ENCODE data around the gene CENPC. TPM values are rescaled to one million over a fixed set of nuclear protein-coding genes. Genes with fewer than 3 reads are reported as not detected.

CENPC gene
- total and polyA plus RNA-seq, 2 of the 4 experiments (the other 2 are of a cell fraction): 4.2 to 6.6 TPM

- in situ Hi-C loops (cut with MboI; ENCODE audit: low sequenced_read_pairs): no loop called here
- Histone ChIP-seq H3K4me3 (ENCODE audit: insufficient read depth, low read depth, low read length) (no peak overlapping the region), H3K27me3 (ENCODE audit: control insufficient read depth, insufficient read depth, low read length) (peaks cover 2% of the 10 kb centered on the region; the same call in 1 of the 2 replicates), H4K20me1 (ENCODE audit: insufficient read depth, low read length) (no peaks in the 10 kb centered on the region), H4K5ac (ENCODE audit: low read depth, low read length) (no peak overlapping the region), H3K4me1 (ENCODE audit: control insufficient read depth, insufficient read depth, low read length) (no peaks in the 10 kb centered on the region), H3K4ac (ENCODE audit: low read depth, low read length) (no peak overlapping the region), H3K36me3 (ENCODE audit: control insufficient read depth, insufficient read depth, low read length) (no peaks in the 10 kb centered on the region), H3K79me1 (ENCODE audit: low read depth in 1 of 2, low read length in 2 of 2) (no peaks in the 10 kb centered on the region), H4K91ac (ENCODE audit: insufficient read depth, low read depth, low read length) (no peak overlapping the region), H3K56ac (ENCODE audit: extremely low read depth, insufficient read depth, low read length) (no peak overlapping the region), H3K27ac (ENCODE audit: insufficient read depth, low read length) (no peak overlapping the region), H4K8ac (ENCODE audit: low read depth in 2 of 2, low read length in 2 of 2) (no peak overlapping the region), H2AFZ (replicated peaks; ENCODE audit: low read length, poor library complexity) (no peak overlapping the region), H2BK15ac (ENCODE audit: low read depth, low read length) (no peak overlapping the region), H2BK20ac (ENCODE audit: low read depth, low read length) (no peak overlapping the region), H3K9ac (ENCODE audit: low read depth, low read length) (no peak overlapping the region), H2AK5ac (ENCODE audit: low read depth, low read length) (no peak overlapping the region), H3K9me1 (ENCODE audit: insufficient read depth, low read length) (no peaks in the 10 kb centered on the region), H2BK120ac (ENCODE audit: low read depth, low read length) (no peak overlapping the region), H3K9me3 (ENCODE audit: control insufficient read depth, insufficient read depth, low read length) (no peaks in the 10 kb centered on the region), H2AK9ac (replicated peaks; ENCODE audit: low read depth, low read length, poor library complexity) (no peak overlapping the region), H3K14ac (replicated peaks; ENCODE audit: low read depth, low read length) (no peak overlapping the region), H3K23ac (ENCODE audit: low read depth, low read length) (no peak overlapping the region), H3K4me2 (ENCODE audit: low read depth, low read length) (no peak overlapping the region), H3K18ac (ENCODE audit: low read depth, low read length) (no peak overlapping the region), H2BK5ac (ENCODE audit: low read depth, low read length, poor library complexity, severe bottlenecking) (no peak overlapping the region)
- dilution Hi-C loops (cut with HindIII; ENCODE audit: low sequenced_read_pairs, unreplicated experiment): no loop called here
- CTCF ChIA-PET: no interaction called here
- WGBS, 2 experiments (ENCODE audit: extremely low coverage in 2 of 2, insufficient read length in 1 of 2): no CpG with 5 or more reads among the region's 2 CpGs
- TF ChIP-seq MAZ (IDR thresholded peaks at IDR 0.05; ENCODE audit: borderline replicate concordance, low read depth, low read length) (no peak), USF2 (IDR thresholded peaks at IDR 0.05; ENCODE audit: low read depth, low read length) (no peak), FOS (IDR thresholded peaks at IDR 0.05; ENCODE audit: low read depth, low read length) (no peak), BHLHE40 (IDR thresholded peaks at IDR 0.05; ENCODE audit: low read depth, low read length) (no peak), RCOR1 (IDR thresholded peaks at IDR 0.05; ENCODE audit: insufficient replicate concordance, low read length) (no peak), ELK1 (IDR thresholded peaks at IDR 0.05; ENCODE audit: borderline replicate concordance, low read depth, low read length) (no peak), CHD1 (IDR thresholded peaks at IDR 0.05; ENCODE audit: low read depth, low read length) (no peak), POLR2A (IDR thresholded peaks at IDR 0.05; ENCODE audit: low read depth, low read length) (no peak), CEBPB (IDR thresholded peaks at IDR 0.05; ENCODE audit: low read depth, low read length) (no peak)
- DNase-seq: no peak
- intact Hi-C loops (cut with micrococcal nuclease): no loop called here
- POLR2A ChIA-PET (ENCODE audit: unreplicated experiment): no interaction called here
- BruUV-seq (replicated peaks): no TSS peak
- ATAC-seq (ENCODE audit: low read depth): no peak
Observed at GRCh38 chr4:67581913-67582312, 36.6 kb upstream of the CENPC start.
